ENCODE results near the gene SPATC1L. TPM values are rescaled to one million over a fixed set of nuclear protein-coding genes. Genes with fewer than 3 reads are reported as not detected.

The SPATC1L gene
- total and polyA plus RNA-seq, 2 donors (not counting 3 experiments of a cell fraction or from before 2014, with no cell fraction given) = 11.5 to 15.3 TPM

DNA sequence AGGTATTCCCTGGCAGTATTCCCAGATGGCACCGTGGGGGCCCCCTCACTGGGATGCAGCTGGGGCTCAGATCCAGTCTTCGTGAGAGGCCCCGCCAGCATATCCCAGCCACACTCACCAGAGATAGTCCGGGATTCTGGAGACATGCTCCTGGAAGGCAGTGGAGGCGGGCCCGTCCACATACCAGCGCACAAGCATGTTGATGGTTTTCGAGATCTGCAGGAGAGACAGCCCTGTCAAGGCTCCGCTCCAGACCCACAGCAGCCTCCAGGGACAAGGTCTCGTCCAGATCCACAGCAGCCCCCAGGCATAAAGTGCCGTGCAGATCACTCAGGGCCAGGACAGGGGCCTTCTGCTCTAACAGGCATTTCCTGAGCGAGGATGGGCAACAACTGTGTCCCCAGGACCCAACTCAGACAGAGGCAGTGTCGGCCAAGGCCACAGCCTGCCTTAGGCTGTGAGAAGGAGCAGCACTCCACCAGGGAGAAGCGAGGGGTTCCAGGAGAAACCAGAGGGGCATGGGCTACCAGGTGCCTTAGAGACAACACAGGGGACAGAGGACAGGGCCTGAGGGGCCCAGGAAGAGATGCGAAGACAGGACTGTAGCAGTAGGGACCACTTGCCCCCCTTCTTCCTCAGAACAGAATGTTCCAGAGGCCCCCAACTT lies 29.5 kb upstream of the SPATC1L start:
- Histone ChIP-seq H3K9ac (replicated peaks; ENCODE audit: extremely low read depth, insufficient read depth, low read length) (no peak overlapping the region), H3K9me3 (replicated peaks; ENCODE audit: control insufficient read depth, insufficient read depth, low read length) (no peaks in the 10 kb centered on the region), H3K9me1 (replicated peaks; ENCODE audit: control insufficient read depth, extremely low read depth, insufficient read depth, low read length) (no peaks in the 10 kb centered on the region), H3K36me3 (ENCODE audit: control insufficient read depth in 2 of 2, extremely low read depth in 1 of 2, insufficient read depth in 2 of 2, low read length in 2 of 2) (peaks cover 10 to 25% of the 10 kb centered on the region in 2 experiments), H3K79me2 (ENCODE audit: control insufficient read depth, insufficient read depth, low read length) (no peaks in the 10 kb centered on the region), H2AFZ (ENCODE audit: low read depth, low read length) (no peak overlapping the region), H3K4me3 (replicated peaks in 1 of 3; ENCODE audit: insufficient read depth in 1 of 3, low read depth in 1 of 3, low read length in 3 of 3) (no peak overlapping the region), H3K27me3 (ENCODE audit: control insufficient read depth in 2 of 2, insufficient read depth in 2 of 2, low read length in 2 of 2) (no peaks in the 10 kb centered on the region), H4K20me1 (replicated peaks; ENCODE audit: control insufficient read depth, extremely low read depth, insufficient read depth, low read length) (no peaks in the 10 kb centered on the region), H3K27ac (ENCODE audit: insufficient read depth, low read depth, low read length) (no peak overlapping the region), H3K4me1 (ENCODE audit: control insufficient read depth, extremely low read depth, insufficient read depth, low read length) (no peaks in the 10 kb centered on the region), H3K4me2 (ENCODE audit: insufficient read depth, low read length) (no peak overlapping the region)
- TF ChIP-seq GATA2 (IDR thresholded peaks at IDR 0.05; ENCODE audit: insufficient read depth, insufficient read length, low read depth, low read length) (no peak), MYC (IDR thresholded peaks at IDR 0.05; ENCODE audit: low read depth, low read length) (no peak), EZH2 (IDR thresholded peaks at IDR 0.05; ENCODE audit: borderline replicate concordance, low read depth, low read length, severe bottlenecking) (no peak), FOS (IDR thresholded peaks at IDR 0.05; ENCODE audit: borderline replicate concordance, insufficient read depth, low read length) (no peak)
- TF ChIP-seq, protein P1, sequence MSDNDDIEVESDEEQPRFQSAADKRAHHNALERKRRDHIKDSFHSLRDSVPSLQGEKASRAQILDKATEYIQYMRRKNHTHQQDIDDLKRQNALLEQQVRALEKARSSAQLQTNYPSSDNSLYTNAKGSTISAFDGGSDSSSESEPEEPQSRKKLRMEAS (IDR thresholded peaks at IDR 0.05; ENCODE audit: insufficient read depth, insufficient read length) = no peak
- POLR2A ChIA-PET = no interaction called here
- DNase-seq (ENCODE audit: low read depth, low spot score) (no peak), FAIRE-seq (no peak)
- CTCF ChIA-PET = no interaction called here
- dilution Hi-C loops (cut with MboI; ENCODE audit: extremely low pct_ligation_motif_present, low sequenced_read_pairs) = no loop called here
- no TSS peak for BruUV-seq (replicated peaks)
- intact Hi-C loops (cut with micrococcal nuclease) = no loop called here

DNA sequence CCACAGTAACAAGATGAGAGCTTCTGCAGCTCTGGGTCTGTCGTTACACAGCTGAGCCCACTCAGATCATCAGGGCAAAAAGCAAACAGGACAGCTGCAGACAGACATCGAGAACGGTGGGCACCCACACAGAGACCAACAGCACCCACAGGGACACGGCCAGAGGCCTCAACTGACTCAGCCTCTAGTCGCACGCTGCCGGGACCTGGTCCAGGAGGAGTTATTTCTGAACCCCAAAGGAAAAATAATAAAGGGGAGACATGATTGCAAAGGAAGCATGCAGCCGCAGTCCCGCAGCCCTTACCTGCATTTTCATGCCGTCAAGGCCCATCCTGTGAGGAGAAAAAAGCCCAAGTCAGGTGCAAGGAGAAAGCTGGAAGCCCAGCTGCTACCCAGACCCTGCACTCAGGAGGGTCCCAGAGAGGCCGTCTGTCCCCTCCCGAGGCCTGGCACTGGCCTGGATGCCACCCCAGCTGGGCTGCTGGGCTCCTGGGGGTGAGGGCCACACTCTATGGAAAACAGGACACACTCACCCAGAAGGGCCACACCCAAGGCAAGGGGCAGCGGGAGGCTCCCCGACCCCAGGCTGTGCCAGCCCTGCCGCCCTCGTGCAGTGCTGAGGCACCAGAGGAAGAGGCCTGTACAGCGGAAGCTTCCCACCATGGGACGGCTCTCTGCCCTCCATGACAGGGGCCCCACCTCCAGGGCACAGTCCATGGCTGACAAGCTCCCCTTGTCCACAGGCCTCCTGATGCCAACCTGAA lies 28.6 kb upstream of the SPATC1L start:
- Histone ChIP-seq H3K79me2 (ENCODE audit: control insufficient read depth, insufficient read depth, low read length) (no peaks in the 10 kb centered on the region), H3K36me3 (ENCODE audit: control insufficient read depth in 2 of 2, extremely low read depth in 1 of 2, insufficient read depth in 2 of 2, low read length in 2 of 2) (peaks cover 12 to 33% of the 10 kb centered on the region in 2 experiments), H3K27me3 (ENCODE audit: control insufficient read depth in 2 of 2, insufficient read depth in 2 of 2, low read length in 2 of 2) (no peaks in the 10 kb centered on the region), H3K4me1 (ENCODE audit: control insufficient read depth, extremely low read depth, insufficient read depth, low read length) (no peaks in the 10 kb centered on the region), H3K4me2 (ENCODE audit: insufficient read depth, low read length) (no peak overlapping the region), H3K9ac (replicated peaks; ENCODE audit: extremely low read depth, insufficient read depth, low read length) (no peak overlapping the region), H4K20me1 (replicated peaks; ENCODE audit: control insufficient read depth, extremely low read depth, insufficient read depth, low read length) (no peaks in the 10 kb centered on the region), H3K4me3 (replicated peaks in 1 of 3; ENCODE audit: insufficient read depth in 1 of 3, low read depth in 1 of 3, low read length in 3 of 3) (no peak overlapping the region), H3K9me1 (replicated peaks; ENCODE audit: control insufficient read depth, extremely low read depth, insufficient read depth, low read length) (no peaks in the 10 kb centered on the region), H3K9me3 (replicated peaks; ENCODE audit: control insufficient read depth, insufficient read depth, low read length) (no peaks in the 10 kb centered on the region), H2AFZ (ENCODE audit: low read depth, low read length) (no peak overlapping the region), H3K27ac (ENCODE audit: insufficient read depth, low read depth, low read length) (no peak overlapping the region)
- BruUV-seq (replicated peaks) = no TSS peak
- POLR2A ChIA-PET = no interaction called here
- CTCF ChIA-PET = interaction anchor here (1.7 kb wide), 1 partner anchor 12 kb away, joined by 6 read pairs; no protein-coding TSS in a partner anchor
- DNase-seq (ENCODE audit: low read depth, low spot score) (no peak), FAIRE-seq (no peak)
- TF ChIP-seq JUN (IDR thresholded peaks at IDR 0.05; ENCODE audit: borderline replicate concordance, insufficient read depth, insufficient read length, low read depth) = no peak
- dilution Hi-C loops (cut with MboI; ENCODE audit: extremely low pct_ligation_motif_present, low sequenced_read_pairs) = no loop called here
- intact Hi-C loops (cut with micrococcal nuclease) = no loop called here
